BJ (cell line): Measurements from ENCODE around the gene CERS6. TPM values are rescaled to one million over a fixed set of nuclear protein-coding genes. Genes with fewer than 3 reads are reported as not detected.

ENCODE experiments used
- CTCF ChIA-PET: fragments of 350-600 bp; formaldehyde crosslinking; extraction: SDS; loops from one replicate; lab custom pipeline; 2021; ENCODE audit warnings: antibody characterized with exemption, inconsistent platforms; lab: Yijun Ruan, JAX
- POLR2A ChIA-PET: fragments of 300-600 bp; sonication (Branson Sonifier 250); formaldehyde crosslinking; extraction: SDS; loops from one replicate; lab custom pipeline; 2021; ENCODE audit warnings: antibody characterized with exemption; lab: Charles Lee
- DNase-seq: peaks from one replicate; pipeline ENCODE4 v3.0.0-alpha.2; 2011; ENCODE audit warnings: low read depth
- H3K27me3 ChIP-seq: 2 replicates; pipeline ENCODE4 v1.6.0; 2011; ENCODE audit warnings: low read length; ENCODE audit not compliant: control insufficient read depth, insufficient read depth
- H3K36me3 ChIP-seq: 2 replicates; pipeline ENCODE4 v1.5.1; 2011; ENCODE audit warnings: low read length; ENCODE audit not compliant: control insufficient read depth, insufficient read depth
- H3K4me3 ChIP-seq: 2 replicates; pipeline ENCODE4 v1.5.1; 2011; ENCODE audit warnings: low read depth, mild to moderate bottlenecking, control low read depth, low read length
- polyA plus RNA-seq: library from polyadenylated mRNA; depleted of rRNA; stranded (reverse); fragments of >200 nt; gene quantifications from 2 replicates; pipeline ENCODE4 v1.2.3, GENCODE V29; 2011
- TF ChIP-seq, protein P1 (sequence below): IDR thresholded peaks from 2 replicates; pipeline ENCODE4 v1.5.1; 2011; ENCODE audit warnings: low read depth, mild to moderate bottlenecking, control low read depth, inconsistent platforms, low read length, moderate library complexity; ENCODE audit not compliant: insufficient read depth

Gene CERS6
- polyA plus RNA-seq, 1 experiment = 1.6 TPM

DNA sequence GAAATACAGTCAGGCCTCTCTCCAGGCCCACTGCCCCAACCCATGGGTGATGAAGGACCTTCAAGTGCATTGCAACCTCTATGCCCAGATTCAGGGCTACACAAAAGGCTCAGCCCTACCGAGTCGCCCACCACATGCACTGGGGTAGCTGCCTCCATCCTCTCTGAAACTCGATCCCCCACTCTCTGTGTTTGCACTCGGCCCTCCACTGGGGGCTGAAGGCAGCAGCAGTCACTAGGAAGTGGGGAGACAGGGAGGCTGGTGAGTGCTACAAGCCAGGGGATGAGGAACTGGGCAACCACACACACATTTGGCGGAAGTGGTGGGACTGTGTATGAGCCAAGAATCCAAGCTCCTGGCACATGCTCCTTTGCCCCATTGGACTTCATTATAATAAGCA is 94.6 kb downstream of the CERS6 start:
- Histone ChIP-seq H3K36me3 (no peaks in the 10 kb centered on the region), H3K27me3 (no peaks in the 10 kb centered on the region), H3K4me3 (no peak overlapping the region)
- POLR2A ChIA-PET = no interaction called here
- DNase-seq = no peak
- TF ChIP-seq, protein P1, sequence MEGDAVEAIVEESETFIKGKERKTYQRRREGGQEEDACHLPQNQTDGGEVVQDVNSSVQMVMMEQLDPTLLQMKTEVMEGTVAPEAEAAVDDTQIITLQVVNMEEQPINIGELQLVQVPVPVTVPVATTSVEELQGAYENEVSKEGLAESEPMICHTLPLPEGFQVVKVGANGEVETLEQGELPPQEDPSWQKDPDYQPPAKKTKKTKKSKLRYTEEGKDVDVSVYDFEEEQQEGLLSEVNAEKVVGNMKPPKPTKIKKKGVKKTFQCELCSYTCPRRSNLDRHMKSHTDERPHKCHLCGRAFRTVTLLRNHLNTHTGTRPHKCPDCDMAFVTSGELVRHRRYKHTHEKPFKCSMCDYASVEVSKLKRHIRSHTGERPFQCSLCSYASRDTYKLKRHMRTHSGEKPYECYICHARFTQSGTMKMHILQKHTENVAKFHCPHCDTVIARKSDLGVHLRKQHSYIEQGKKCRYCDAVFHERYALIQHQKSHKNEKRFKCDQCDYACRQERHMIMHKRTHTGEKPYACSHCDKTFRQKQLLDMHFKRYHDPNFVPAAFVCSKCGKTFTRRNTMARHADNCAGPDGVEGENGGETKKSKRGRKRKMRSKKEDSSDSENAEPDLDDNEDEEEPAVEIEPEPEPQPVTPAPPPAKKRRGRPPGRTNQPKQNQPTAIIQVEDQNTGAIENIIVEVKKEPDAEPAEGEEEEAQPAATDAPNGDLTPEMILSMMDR = no peak
- CTCF ChIA-PET = interaction anchor here (0.8 kb wide), 1 partner anchor 16 kb away, joined by 4 read pairs; no protein-coding TSS in a partner anchor

GRCh38 chr2:168552450-168552856 is 96.4 kb downstream of the CERS6 start:
- ChIA-PET POLR2A (no interaction called here), CTCF (no interaction called here)
- TF ChIP-seq, protein P1 = no peak
- Histone ChIP-seq H3K4me3 (no peak overlapping the region), H3K36me3 (no peaks in the 10 kb centered on the region), H3K27me3 (no peaks in the 10 kb centered on the region)
- DNase-seq = no peak

DNA sequence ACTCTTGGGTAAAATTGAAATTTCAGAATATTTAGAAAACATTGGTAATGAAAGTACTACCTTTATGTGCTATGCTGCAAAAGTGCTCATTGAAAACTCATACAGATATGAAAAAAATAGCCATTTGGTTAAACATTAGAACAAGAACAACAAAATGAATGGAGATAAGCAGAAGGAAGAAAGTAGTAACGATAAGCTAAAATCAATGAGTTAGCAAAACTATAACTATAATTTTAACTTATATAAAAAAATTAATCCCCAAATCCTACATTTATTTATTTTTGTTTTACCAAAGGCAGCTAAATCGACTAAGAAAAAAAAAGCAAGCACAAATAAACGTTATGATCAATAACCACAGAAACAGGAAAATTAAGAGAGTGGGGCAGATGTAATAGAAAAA is 99.2 kb downstream of the CERS6 start:
- DNase-seq = no peak
- no peaks in the 10 kb centered on the region for H3K27me3 ChIP-seq
- TF ChIP-seq, protein P1 = no peak
- no peaks in the 10 kb centered on the region for H3K36me3 ChIP-seq
- ChIA-PET CTCF (no interaction called here), POLR2A (no interaction called here)
- H3K4me3 ChIP-seq = no peak overlapping the region

- ChIA-PET POLR2A (no interaction called here), CTCF (no interaction called here)
- TF ChIP-seq, protein P1 = no peak
- H3K27me3 ChIP-seq = no peaks in the 10 kb centered on the region
- H3K4me3 ChIP-seq = no peak overlapping the region
- DNase-seq = no peak
- H3K36me3 ChIP-seq = no peaks in the 10 kb centered on the region
These were observed 103.1 kb downstream of the CERS6 start for GRCh38 chr2:168559187-168559586.

GRCh38 chr2:168560817-168561499 is 104.9 kb downstream of the CERS6 start:
- ChIA-PET POLR2A (no interaction called here), CTCF (no interaction called here)
- DNase-seq = no peak
- TF ChIP-seq, protein P1 = no peak
- Histone ChIP-seq H3K4me3 (no peak overlapping the region), H3K27me3 (no peaks in the 10 kb centered on the region), H3K36me3 (no peaks in the 10 kb centered on the region)
